Lower leg skin (tissue), 3 donors: Measurements from ENCODE around the gene PSMG2.
"Not testable (repeated sequence)": the region's sequence is repeated elsewhere in the genome, so short reads cannot be mapped to it uniquely, and the experiment has no call there.

ENCODE experiments used
- CTCF ChIP-seq, 3 donors: fragments of 450-650 bp; IDR thresholded peaks; one replicate each; pipeline ENCODE4 v1.5.1; 2016; ENCODE audit warnings: antibody characterized with exemption in 3 of 3, mild to moderate bottlenecking in 3 of 3, moderate library complexity in 2 of 3
- POLR2A ChIP-seq, 2 donors: fragments of 450-650 bp; IDR thresholded peaks; one replicate each; pipeline ENCODE4 v1.6.1; 2016 to 2017; ENCODE audit warnings: antibody characterized with exemption in 2 of 2, mild to moderate bottlenecking in 1 of 2, moderate library complexity in 1 of 2

GRCh38 chr18:12756619-12757239 is 53.9 kb downstream of the PSMG2 start:
- not testable (repeated sequence) for TF ChIP-seq CTCF, POLR2A (IDR thresholded peaks at IDR 0.05)
